HG03159 (cell line): ENCODE results near the gene MDM2.

Experiments
- ATAC-seq: cut with Tn5 transposase; IDR thresholded peaks from one replicate; pipeline ENCODE4 v1.9.1; 2021; ENCODE audit warnings: mild to moderate bottlenecking, moderate library complexity; ENCODE audit not compliant: unreplicated experiment

MDM2 gene

DNA sequence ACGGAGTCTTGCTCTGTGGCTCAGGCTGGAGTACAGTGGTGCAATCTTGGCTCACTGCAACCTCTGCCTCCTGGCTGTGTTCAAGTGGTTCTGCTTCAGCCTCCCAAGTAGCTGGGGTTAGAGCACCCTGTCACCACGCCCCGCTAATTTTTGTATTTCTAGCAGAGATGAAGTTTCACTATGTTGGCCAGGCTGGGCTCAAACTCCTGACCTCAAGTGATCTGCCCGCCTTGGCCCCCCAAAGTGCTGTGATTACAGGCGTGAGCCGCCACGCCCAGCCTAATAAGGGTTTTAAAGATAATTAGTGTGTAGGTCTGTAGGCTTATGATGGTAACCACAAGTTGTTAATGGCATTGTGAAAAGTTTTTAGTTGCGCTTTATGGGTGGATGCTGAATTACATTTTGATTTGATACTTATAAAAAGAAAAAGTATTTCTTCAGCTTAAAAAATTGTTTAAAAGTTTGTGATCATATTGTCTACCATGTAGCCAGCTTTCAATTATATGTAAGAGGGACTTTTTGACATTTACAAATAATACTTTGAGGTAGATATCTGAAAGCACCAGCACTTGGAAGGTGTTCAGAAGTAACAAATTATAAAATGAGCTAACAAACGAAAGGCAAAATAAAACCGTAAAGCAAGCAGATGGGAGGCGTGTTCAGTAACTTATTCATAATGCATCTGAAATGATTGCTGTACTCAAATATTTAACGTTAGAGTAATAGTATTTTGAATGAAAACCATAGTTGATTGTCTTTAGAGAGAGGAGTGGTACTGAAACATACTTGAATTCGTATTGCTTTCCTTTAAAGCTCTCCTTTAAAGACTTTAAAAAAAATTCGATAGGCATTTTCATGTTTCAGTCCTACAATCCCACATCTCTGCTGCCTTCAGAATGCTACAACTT lies 37.1 kb downstream of the MDM2 start:
- no peak for ATAC-seq

DNA sequence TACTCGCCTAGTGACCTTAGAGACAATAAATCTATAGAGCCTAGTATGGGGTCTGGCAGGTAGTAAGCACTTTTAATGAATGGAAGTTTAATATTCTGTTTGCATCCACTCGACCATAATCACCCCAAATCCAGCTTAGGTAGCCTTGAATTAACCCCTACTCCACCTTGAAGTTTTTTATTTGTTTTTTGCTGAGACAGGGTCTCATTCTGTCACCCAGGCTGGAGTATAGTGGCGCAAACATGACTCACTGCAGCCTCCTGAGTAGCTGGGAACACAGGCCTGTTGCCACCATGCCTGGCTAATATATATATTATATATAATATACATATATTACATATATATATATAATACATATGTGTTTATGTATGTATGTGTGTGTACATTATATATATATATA lies 38.8 kb downstream of the MDM2 start:
- ATAC-seq, result no peak

DNA sequence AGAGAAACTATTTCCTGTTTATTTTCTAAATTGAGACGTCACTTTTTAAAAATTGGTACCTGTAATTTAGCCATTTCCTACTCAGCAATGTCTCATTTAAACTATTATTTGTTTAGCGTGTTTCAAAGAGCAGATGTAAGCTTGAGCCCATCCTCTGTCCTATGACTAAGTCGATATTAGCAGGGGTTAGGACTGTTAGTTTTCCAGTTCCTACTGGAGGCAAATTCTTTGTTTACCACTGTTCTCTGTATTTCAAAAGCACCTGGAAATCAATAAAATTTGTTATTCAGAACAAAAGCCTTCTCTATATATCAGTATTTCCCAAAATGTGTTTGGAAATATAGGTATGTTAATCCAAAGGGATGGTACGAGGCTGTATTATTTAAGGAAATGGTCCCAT lies 42.4 kb downstream of the MDM2 start:
- no peak for ATAC-seq

DNA sequence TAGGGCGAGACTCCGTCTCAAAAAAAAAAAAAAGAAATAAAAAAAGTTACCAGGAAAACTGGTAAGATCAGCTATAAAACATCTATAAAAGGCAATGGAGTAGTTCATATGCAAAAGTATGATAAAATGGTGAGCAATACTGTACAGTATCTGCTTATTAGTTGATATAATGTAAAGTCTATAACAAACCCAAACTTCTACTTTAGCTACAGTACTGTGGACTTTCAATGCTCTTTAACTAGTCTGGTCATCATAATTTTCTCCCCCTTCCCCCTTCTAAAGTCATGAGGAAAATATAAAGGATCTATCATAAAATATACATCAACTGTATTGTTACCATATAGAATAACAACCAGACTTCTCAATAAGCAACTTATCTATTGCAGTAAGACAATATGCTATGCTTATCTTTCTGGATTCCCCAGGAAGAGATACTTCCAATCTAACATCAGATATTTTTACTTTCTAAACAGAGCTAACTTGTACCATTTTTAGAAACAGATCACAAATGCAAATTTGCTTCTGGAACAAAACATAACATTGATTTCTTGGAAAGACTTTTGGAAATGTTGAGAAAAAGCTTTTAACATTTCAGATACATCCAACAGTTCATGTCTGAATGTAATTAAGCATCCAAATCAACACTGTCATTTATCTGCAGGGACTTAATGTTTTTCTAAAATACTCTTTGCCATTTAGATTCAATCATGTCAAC lies 43.8 kb downstream of the MDM2 start:
- no peak for ATAC-seq

DNA sequence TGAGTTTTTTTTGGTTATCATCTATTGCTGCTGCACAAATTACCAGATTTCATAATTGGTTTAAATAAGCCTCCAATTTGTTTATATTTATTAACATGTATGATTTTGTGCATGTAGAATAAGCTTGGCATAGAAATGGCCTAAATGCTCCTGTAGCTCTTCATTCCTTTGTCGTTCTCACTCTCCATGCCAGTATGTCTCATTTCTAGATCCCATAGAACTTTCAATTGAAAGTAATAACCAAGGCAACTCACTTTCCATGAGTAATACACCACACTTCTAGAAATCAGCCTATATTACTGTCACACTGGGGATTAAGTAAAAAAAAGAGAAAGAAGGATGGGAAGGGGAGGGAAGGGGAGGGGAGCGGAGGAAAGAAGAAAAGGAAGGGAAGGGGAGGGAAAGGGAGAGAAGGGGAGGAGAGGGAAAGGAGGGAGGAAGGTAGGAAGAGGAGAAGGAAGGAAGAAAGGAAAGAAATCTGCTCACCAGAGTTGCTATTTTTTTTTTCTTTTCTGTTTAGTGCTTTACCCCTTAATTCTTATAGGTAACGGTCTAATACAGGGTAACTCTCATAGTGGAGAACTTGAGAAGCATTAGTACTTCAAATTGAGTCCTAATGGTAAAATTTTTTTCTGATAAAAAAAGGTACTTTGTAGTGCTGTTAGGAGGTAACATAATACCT lies 45.6 kb downstream of the MDM2 start:
- ATAC-seq, result no peak

DNA sequence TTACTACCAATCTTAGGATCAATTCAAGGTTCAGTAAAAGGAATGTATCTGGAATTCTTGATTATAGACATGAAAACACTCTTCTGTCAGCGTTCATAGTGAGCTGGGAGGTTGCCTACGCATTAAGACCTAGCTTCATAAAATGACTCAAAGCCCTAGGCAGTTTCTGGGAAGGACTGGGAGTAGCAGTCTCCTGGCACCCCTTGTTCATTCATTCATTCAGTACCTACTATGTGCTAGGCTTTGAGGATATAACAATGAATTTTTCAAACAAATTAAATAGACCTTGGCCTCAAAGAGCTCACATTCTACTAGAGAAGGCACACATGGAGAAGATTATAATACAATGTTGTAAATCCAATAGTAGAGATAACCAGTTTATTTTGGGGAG lies 46.1 kb downstream of the MDM2 start:
- no peak for ATAC-seq

DNA sequence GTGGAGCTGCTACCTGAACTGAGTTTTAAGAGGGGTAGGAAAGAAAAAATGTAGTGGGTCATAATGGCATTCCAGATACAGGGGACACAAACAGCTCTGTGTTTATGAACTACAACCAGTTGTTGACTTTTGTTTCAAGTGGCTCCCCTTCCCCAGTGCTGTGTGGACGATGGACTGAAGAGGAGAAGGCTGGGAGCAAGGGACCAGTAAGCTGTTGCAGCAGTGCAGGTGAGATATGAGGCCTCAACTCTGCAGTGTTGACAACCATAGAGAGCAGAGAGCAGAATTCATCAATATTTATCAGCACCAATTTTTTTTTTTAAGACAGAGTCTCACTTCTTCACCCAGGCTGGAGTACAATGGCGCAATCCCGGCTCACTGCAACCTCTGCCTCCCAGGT lies 46.6 kb downstream of the MDM2 start:
- no peak for ATAC-seq

DNA sequence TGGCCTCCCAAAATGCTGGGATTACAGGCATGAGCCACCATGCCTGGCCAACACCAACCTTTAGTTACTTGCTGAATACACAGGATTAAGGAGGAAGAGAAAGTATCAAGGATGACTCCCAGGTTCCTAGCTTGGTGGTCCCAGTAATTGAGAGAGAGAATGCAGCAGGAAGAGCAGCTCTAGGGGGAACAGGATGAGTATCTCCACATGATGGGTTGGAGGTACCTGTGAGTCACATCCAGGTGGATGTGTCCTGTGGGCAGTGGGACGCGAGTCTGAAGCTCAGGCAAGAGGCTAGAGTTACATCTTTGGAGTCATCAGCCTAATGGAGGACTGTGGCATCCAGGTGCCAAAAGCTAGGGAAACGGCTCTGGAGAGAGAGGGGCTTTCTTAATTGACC lies 47.1 kb downstream of the MDM2 start:
- ATAC-seq, result no peak

DNA sequence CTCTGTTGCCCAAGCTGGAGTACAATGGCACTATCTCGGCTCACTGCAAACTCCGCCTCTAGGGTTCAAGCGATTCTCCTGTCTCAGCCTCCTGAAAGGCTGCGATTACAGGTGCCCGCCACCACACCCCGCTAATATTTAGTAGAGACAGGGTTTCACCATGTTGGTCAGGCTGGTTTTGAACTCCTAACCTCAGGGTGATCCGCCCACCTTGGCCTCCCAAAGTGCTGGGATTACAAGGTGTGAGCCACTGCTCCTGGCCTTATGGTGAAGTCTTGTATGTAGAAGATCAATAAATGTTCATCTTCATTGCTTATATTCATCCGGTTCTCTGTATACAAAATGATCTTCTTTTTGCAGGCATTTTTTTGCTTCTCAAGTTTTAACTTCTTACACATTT lies 47.8 kb downstream of the MDM2 start:
- no peak for ATAC-seq

DNA sequence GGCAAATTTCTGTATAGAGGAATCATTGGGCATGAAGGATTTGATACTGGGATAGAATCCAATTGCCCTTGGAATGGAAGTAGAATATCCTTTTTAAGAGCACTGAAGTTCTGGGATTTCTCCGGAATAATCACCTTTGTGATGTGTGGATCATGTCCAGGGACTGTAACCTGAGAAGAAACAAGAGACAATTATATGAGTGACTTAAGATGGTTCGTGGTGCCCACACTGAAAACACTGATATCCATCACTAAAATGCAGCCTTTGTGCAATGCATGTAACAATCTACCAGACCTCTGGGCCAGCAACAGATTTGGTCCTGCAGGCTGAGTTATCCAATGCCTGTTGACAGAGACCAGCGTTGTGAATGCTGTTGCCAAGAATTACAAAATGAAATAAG lies 48.5 kb downstream of the MDM2 start:
- ATAC-seq, result no peak

DNA sequence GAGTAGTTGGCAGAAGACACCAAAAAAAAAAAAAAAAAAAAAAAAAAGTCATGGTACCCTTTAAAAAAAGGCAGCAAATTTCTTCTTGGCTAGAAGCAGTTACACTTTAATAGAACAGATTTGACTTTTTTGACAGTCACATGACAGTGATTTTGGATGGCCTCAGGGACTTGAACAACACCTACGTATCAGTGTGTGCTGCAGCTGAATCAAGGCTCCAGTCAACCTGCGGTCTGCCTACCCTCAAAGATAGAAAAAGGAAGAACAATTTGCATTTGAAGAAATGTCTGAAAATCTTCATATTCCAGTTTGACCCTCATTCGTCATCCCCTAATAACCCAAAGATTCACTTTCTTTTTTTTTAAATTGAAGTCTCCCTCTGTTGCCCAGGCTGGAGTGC lies 53.9 kb downstream of the MDM2 start:
- no peak for ATAC-seq

DNA sequence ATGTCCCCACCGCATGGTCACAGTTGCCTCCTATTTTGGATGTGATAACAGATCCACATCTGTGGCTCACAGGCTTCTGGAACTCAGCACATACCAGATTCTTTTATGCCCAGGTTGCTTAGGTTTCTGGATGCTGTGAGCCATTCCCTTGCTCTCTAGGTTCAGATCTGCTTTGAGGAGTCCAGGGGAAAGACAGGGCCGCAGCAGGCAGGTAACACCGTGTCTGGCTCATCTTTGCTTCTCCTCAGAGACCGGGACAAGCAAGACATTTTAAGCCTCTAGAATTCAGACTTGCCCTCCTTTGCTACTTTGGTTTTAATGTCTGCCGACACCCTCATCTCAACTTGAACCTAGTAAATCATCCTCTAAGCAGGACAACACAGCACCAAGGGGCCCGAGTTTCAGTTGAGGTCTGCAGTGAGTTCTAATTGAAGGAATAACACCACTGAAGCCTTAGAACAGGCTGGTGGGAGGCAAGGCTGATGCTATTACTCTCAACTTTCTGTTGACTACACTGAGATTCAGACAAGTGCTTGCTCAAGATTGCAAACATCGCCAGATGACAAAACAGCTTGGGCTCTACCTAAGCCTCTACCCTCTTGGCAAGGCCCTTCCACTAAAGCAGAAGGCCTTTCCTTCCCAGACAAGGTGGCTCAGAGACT lies 55.3 kb downstream of the MDM2 start:
- ATAC-seq, result no peak

DNA sequence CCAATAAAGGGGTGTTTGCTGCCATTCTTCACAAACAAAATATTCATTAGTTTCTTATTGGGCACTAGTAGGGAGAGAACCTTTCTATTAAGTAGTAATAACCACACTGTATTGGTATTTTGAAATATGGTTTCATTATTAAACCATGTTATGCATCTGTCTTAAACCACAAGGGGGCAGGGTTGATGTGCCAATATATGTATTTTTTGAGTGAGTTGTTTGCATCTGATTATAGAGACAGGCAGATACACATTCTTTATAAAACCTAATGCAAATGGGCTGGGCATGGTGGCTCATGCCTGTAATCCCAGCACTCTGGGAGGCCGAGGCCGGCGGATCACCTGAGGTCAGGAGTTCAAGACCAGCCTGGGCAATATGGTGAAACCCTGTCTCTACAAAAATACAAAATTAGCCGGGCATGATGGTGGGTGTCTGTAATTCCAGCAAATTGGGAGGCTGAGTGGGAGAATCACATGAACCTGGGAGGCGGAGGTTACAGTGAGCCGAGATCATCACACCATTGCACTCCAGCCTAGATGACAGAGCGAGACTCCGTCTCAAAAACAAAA lies 56.0 kb downstream of the MDM2 start:
- ATAC-seq, result peak; percentile 67

DNA sequence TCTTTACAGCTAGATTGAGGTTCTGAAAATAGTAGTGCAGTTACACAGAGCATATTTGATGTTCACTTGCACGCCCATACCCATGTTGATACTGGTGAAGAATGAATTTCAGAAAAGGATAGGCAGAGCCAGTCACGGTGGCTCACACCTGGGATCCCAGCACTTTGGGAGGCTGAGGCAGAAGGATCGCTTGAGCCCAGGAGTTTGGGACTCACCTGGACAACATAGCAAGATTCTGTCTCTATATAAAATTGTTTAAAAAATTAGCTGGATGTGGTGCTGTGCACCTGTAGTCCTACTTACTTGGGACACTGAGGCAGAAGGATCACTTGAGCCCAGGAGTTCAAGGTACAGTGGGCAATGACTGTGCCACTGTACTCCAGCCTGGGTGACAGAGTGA lies 56.6 kb downstream of the MDM2 start:
- ATAC-seq, result no peak

DNA sequence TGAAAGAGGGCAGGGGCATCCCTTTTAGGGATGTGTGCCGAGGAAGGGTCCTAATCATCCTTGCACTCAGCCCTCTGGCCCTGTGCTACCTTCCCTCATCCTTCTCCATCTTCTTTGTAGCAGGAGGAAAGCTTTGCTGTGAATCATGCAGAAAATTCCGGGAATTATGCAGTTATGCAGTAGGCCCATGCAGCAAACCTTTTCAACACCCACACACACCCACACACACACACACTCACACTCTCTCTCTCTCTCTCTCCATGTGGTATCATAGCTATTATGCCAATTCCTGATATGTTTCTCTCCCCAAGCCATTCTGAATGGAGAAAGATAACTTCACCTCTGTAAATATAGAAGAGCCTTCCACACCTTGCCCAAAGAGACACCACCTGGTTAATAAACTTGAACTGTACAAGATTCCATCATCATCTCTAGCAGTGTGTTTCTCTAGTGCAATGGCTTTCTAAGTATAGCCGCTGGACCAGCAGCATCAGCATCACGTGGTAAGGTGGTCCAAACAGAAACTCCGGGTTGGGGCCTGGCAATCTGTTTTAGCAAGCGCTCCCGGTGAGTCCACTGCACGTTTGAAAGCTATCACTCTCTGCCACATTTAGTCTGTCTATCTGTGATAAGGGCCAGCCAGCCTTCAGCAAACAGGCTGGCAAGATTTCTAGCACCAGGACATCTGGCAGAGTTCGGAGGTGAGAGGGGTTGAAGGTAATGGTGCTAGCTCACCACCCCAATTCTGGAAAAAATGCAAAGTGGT lies 57.6 kb downstream of the MDM2 start:
- ATAC-seq, result no peak

DNA sequence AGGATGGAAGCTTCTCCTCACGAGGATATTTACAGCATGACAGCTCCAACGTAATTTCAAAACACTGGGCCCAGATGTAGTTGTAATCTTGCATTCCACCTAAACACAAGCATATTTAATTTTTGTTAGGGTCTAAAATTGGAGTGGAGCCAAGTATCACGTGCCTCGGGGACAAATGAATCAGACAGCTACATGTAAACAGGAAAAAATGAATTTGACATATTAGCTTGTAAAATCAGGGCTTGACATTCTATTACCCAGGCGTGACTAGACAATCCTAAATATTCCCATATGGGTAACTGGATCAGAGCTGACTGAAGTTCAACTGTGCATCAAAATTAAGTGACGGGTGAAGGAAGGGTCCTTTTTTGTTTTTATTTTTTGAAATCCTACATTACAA lies 59.0 kb downstream of the MDM2 start:
- no peak for ATAC-seq

DNA sequence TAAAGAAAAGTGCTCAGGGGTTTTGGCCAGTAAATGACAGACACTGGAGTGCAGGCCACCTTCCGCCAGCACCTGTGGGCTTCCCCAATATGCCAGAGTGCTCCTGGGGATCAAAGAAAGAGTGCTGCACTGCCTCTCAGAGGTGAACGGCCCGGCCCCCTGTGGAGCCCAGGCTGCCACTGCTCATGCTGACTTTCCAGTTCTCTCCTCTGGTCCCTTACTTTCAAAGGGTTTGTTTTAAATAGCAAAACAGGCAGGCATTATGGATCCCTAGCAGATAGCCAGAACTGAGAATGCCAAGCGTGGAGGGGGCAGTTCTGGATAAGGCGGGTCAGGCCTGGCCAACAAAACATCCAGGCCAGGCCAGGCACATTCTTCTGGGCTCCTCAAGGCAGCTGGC lies 59.6 kb downstream of the MDM2 start:
- no peak for ATAC-seq

DNA sequence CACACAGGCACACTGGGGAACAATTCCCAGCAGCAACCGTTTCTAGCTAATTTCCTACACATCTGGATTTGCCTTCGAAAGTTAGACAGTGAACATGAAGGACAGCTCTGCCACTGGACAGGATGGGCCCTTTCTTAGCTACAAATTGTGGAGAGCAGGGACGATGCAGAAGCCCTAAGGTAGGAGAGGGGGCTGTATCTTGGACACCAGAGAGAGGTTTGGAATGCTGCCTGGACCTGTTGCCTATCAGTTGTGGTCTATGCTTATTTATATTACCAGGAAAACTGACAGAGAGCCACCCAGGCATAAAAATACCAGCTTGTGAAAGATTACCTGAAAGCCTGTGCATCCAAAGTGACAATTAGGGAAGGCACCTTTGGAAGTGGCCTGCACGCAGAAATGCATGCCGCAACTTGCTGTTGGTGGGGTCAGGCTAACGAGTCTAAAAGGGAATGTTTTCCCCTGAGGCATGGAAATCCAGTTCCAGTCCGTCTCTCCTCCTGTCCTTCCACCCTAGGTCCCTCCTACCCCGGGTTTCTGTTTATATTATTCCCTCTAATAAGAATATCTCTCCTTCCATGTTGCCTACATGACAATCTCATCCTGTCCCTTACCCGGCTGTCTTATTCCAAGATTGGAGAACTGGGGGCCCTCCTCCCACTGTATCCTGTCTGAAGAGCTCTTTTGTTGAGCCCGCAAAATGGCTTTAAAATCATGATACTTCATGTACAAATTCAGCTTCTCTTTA lies 60.2 kb downstream of the MDM2 start:
- ATAC-seq, result no peak

DNA sequence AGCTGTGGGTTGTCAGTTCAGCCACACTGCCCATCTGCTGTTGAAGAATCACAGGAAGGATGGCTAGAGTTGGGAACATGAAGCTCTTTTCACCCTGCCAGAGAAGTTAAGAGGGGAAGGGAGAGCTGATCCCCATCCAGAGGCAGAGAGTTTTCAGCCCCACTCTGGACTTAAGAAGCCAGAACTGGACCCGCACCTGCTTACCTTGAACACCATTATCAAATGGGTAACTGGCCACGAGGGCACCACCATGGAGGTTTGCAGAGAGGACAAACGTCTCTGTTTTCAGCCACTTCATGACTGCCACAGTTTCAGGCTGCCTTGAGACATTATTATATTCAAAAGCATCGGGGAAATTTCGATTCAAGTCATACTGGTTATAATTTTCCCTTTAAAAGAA lies 62.0 kb downstream of the MDM2 start:
- no peak for ATAC-seq

DNA sequence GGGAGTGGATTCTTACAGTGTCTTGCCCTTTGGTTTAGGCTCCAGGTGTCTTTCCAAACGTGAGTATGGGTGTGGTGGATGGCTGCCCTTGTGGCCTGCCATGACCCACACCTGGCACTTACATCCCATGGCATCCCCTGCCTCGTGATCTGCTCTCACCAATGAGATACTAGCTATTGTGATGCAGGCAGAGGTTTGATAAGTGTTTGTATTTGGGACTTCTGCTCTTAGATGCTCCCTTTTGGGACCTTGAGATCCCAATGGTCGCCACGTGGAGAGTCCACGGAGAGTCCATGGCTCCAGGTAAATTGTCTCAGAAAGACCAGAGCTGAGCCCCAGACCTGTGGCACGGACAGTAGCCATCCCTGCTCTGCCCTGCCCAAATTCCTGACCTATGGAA lies 62.5 kb downstream of the MDM2 start:
- ATAC-seq, result no peak
